Epithelial cell of prostate (primary cell): ENCODE data around the gene USP15.
A peak's percentile ranks its signal among the peaks of the same experiment; 100 is the strongest.

Experiments used
- DNase-seq: peaks from one replicate; pipeline ENCODE4 v3.0.0-alpha.2; 2011; ENCODE audit warnings: low read depth, low spot score
- H3K27ac ChIP-seq: fragments of 450-650 bp; 2 replicates; pipeline ENCODE4 v1.5.1; 2017; ENCODE audit warnings: mild to moderate bottlenecking

The USP15 gene

GRCh38 chr12:62259993-62260732, at the start of gene USP15:
TSS of gene USP15 (plus strand) at chr12:62260404. CDS start at chr12:62260415, 11 bp downstream.
- peak within 1 kb of the TSS; percentile 92 for H3K27ac ChIP-seq
- DNase-seq = peak; percentile 79

DNA sequence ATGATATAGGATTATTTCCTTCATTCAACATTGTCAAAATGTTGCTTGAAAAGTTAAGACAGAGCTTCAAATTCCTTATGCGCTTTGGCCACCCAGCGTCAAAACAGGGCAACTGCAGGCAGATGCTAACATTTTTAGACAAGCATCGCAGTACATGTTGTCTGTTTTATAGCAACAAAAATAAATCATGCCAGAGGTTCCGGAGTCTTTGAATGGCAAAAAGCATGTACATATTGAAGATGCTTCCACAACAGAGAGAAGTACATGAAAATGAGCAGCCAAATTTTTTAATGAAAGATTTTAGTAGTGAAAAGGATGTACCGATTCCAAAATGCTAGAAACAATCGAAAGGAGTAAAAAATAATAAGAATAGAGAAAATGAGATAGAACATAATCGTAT, 49.8 kb upstream of the USP15 start:
- H3K27ac ChIP-seq = no peak overlapping the region
- DNase-seq = no peak

DNA sequence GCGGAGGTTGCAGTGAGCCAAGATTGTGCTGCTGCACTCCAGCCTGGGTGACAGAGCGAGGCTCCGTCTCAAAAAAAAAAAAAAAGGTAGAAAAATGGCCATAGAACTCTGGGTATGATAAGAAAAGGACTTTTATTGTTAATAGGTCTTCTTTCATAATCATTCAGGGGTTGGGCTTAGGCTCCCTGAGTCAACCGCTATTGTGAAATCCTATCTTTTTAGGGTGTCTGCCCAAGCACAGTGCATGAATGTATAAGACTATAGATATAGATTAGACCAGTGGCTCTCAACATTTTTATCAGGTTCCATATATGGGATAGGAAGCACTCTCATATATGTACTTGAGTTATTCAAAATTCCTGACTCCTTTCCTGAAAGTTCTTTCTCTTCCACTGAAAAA, 48.7 kb upstream of the USP15 start:
- H3K27ac ChIP-seq = no peak overlapping the region
- DNase-seq = no peak

DNA sequence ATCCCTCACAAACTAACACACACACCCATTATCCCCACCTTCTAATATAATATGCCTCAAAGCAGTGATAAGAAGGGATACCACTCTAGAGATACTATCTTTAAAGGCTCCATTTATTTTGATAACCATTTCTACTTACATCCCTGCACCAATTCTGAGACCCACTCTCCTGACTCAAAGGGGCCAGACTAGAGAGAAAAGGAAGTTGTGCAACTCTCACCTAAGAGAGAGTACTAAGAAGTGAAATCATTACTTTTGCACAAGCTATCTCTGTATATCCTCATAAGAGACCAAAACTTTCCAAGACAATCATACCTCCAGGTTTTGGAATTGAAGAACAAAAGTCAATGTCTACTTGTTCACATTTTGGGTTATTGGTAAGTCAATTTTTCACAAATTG, 45.4 kb upstream of the USP15 start:
- DNase-seq = no peak

DNA sequence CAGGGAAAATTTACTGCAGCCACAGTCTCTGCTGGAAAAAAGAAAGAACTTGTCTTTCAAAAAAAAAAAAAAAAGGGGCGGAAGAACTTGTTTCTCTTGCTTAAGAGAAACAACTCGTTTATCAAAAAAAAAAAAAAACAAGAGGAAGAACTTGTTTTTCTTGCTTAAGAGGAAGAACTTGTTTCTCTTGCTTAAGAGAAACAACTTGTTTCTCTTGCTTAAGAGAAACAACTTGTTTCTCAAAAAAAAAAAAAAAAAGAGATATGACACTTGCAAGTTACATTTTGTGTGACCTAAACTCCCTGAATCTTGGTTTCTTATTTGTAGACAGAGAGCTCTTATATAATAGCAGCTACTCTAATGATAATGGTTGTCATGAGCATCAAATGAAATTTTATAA, 44.7 kb upstream of the USP15 start:
- peak; percentile 62 for DNase-seq
- no peak overlapping the region for H3K27ac ChIP-seq

More for the DNA sequence above, 45.4 kb upstream of the USP15 start:
- H3K27ac ChIP-seq = no peak overlapping the region

DNA sequence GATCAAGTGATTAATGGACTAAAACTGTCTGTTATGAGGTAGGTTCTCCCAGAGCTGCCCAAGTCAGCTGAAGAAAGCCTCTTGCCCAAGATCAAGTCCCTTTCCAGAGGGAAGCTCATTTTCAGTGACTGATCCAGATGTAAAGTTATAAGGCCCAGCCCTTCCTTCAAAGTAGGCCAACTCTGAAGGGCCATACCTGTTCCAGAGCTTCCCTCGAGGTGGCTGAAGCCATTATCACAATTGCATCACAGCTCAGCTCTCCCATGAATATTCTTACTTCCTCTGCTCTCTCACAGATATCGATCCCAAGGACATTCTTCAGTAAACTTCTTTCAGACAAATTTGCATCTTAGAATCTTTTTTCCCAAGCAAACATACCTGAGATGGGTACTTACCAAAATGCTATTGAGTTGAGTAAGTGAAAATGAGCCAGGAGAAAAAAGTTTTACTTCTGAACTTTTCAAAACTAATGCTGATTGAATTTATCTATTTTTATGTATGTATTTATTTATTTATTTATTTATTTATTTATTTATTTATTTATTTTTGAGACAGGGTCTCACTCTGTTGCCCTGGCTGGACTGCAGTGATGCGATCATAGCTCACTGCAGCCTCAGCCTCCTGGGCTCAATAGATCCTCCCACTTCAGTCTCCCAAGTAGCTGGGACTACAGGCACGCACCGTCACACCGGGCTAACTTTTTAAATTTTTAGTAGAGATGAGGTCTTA, 42.6 kb upstream of the USP15 start:
- DNase-seq = no peak
- H3K27ac ChIP-seq = no peak overlapping the region

- no peak for DNase-seq
Measured at GRCh38 chr12:62221107-62221506, 39.1 kb upstream of the USP15 start.

GRCh38 chr12:62224601-62225000, 35.6 kb upstream of the USP15 start:
- H3K27ac ChIP-seq = no peak overlapping the region
- DNase-seq = no peak

More at GRCh38 chr12:62221107-62221506, 39.1 kb upstream of the USP15 start:
- H3K27ac ChIP-seq = no peak overlapping the region

DNA sequence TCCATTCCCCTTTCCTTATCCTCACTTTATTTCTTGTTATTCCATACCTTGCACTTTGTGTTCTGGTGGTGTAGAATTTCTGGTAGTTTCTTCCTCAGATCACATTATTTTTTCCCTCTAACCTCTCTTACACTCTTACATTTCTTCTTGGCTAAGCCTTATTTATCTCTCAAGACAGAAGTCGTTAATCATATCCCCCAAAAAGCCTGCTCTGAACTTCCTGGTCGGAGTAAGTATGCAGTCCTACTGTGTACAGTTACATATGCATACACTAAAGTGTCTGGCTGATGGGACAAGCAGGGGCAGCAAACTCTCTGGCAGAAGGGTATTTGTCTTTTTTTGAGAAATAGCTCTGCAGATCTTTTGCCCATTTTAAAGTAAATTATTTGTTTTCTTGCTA, 33.1 kb upstream of the USP15 start:
- DNase-seq = no peak
- H3K27ac ChIP-seq = no peak overlapping the region

GRCh38 chr12:62230652-62231051, 29.6 kb upstream of the USP15 start:
- no peak for DNase-seq
- H3K27ac ChIP-seq = no peak overlapping the region

- no peak for DNase-seq
- no peak overlapping the region for H3K27ac ChIP-seq
Measured at GRCh38 chr12:62232143-62232729, 28.0 kb upstream of the USP15 start.

- H3K27ac ChIP-seq = no peak overlapping the region
- DNase-seq = no peak
Measured at GRCh38 chr12:62233805-62234204, 26.4 kb upstream of the USP15 start.

DNA sequence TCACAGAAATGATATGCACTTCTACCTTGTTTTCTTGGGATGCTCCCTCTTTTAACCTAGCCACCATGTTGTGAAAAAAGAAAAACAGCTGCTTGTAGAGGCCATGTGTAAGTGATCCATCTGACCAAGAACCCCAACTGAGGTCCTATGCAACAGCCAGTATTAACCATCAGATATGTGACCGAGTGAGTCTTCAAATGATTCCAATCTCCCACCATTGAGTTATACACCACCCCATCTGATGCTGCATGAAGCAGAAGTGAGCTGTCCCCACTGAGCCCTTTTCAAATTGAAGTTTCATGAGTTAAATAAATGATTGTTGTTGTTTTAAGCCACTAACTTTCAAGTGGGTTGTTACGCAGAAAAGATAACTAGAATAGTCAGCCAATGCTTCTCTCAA, 20.6 kb upstream of the USP15 start:
- H3K27ac ChIP-seq = no peak overlapping the region
- DNase-seq = no peak

DNA sequence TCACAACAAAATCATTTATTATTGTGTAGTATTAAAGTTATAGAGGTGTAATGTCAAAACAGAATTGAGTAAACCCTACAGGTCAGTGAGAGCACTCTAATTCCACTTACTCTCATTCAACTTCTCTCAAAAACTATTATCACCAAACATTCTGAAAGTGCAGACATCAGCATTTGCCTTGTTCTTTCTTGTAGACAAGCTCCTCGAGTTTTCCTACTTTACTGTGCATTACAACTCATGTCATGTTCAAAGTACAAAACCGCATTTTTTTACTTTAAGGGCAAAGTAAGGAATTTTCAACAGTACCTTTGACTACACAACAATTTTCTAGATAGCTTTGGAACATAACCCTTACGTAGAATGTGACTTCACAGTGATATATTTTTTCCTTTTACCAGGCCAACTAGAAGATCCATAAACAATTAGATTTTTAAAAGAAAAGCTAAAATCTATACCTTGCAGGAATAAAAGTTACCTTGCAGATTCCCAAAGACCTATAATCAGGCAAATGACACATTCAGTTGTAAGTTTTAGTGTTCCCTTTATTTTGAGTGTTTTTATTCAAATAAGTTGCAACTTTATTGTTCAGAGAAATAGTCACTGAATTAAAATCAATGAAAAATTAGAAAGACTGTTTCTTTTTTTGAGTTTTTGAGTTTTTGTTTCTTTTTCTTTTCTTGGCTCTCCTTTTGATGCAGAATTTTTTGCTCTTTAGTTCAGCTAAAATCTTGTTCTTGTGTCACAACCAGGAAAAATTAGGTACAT, 12.7 kb upstream of the USP15 start:
- DNase-seq = no peak
- H3K27ac ChIP-seq = no peak overlapping the region

GRCh38 chr12:62248873-62249272, 11.3 kb upstream of the USP15 start:
- no peak for DNase-seq
- no peak overlapping the region for H3K27ac ChIP-seq

DNA sequence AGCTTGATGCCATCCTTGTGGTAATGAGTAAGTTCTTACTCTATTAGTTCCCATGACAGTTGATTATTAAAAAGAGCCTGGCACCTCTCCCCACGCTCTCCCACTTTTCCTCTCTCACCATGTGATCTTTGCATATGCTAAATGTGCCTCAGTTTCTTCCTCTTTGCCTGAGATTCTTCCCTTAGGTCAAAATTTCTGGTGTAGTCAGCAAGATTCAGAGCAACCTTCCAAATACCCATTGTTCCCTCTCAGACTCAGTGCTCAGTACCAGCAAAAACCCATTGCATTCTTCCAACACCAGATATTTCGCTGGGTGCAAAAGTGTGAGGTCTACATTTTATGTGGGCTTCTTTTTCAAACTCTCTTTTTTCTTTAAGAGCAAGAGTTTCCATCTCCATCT, 10.8 kb upstream of the USP15 start:
- no peak overlapping the region for H3K27ac ChIP-seq
- DNase-seq = no peak

DNA sequence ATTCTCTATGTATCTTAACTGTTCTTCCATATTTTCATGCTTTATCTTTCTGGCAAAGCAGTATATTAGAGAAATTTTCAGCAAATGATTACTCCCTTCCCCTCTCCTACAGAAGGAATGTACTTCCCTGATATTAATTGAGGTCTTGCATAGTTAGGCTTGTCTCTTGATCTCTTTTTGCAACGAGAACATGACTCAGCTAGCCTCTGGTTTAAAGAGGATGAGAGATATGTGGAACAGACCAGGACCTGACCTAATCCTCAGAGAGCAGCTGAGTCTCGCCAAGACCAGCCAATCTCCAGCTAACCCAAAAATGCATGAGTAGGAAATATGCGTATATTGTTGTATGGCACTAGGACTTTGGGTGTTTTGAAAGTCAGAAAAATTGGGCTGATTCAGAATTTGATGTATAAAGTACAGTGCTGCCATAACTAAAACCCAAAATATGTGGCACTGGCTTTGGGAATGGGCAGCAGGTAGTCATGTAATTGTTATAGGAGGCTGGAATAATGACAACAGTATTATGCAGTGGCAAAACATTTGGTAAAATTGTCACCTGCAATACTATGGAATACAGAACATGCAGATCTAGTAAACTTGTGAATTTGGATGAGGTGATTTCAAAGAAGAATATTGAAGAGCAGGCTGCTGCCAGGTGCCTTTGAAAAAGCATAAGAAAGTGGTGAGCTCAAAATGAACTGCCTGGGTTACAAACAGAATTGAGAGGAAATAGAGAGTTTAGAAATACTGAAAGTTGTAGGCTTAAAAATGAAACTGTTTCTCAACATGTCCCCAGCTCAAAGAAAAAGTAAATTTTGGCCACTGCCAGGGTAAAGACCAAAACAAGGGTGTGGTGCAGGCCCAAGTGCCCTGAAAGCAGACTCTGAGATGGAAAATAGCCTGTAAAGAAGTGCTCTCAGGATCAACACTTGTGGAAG, 9.3 kb upstream of the USP15 start:
- no peak for DNase-seq
- no peak overlapping the region for H3K27ac ChIP-seq

GRCh38 chr12:62251609-62251958, 8.6 kb upstream of the USP15 start:
- DNase-seq = no peak
- no peak overlapping the region for H3K27ac ChIP-seq

DNA sequence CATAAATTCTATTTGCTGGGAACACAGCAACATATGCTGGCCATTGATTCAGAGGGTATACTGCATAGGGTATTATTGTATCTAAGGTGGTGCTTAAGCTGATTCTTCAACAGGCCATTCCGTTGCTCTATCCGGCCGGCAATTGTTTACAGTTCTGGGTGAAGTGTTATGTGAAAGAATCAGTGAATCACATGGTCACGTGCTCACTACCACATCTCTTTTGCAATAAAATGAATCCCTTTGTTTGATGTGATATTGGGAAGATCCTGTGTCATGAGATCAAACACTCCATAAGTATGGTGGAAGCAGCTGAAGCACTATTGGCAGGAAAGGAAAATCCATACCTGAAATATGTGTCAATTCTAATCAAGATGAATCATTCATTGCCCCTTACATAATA, 7.6 kb upstream of the USP15 start:
- H3K27ac ChIP-seq = no peak overlapping the region
- DNase-seq = no peak

DNA sequence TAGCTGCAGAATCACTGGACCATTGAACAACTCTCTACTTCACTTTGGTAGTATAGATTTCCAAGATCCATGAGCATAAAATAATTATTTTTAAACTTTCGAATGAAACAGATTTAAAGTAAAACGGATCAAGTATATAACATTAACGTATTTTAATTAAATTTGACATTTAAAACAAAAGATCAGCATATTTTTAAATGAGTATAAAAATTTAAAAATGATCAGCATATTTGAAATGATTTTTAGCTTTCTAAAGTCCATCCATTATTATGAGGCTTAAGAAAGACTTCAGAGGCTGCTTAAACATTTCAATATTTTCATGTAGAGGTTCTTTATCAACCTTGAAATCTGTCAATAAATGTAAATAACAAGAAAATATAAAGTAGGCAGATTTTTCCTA, 5.2 kb upstream of the USP15 start:
- no peak for DNase-seq
- H3K27ac ChIP-seq = no peak overlapping the region
